Muscle layer of duodenum (tissue), 2 donors: ENCODE measurements around the gene PRDM15.

Source experiments
- H3K27ac ChIP-seq: one replicate; pipeline ENCODE4 v1.7.0; 2013; ENCODE audit warnings: mild to moderate bottlenecking, low read length
- H3K27me3 ChIP-seq: one replicate; pipeline ENCODE4 v1.7.0; 2013; ENCODE audit warnings: low read depth, mild to moderate bottlenecking, control low read depth, low read length
- H3K36me3 ChIP-seq, 2 donors: one replicate each; pipeline ENCODE4 v1.7.0; 2013; ENCODE audit warnings: low read length in 2 of 2, control low read depth in 1 of 2, mild to moderate bottlenecking in 1 of 2; ENCODE audit not compliant: insufficient read depth in 2 of 2, control insufficient read depth in 1 of 2
- H3K4me1 ChIP-seq, 2 donors: one replicate each; pipeline ENCODE4 v1.7.0; 2013; ENCODE audit warnings: low read length in 2 of 2, mild to moderate bottlenecking in 2 of 2, control low read depth in 1 of 2, moderate library complexity in 1 of 2; ENCODE audit not compliant: insufficient read depth in 2 of 2, control insufficient read depth in 1 of 2
- H3K4me3 ChIP-seq, 2 donors: one replicate each; pipeline ENCODE4 v1.7.0; 2013; ENCODE audit warnings: low read length in 2 of 2, low read depth in 1 of 2, mild to moderate bottlenecking in 1 of 2
- H3K9me3 ChIP-seq, 2 donors: one replicate each; pipeline ENCODE4 v1.7.0; 2013; ENCODE audit warnings: low read length in 2 of 2, control low read depth in 1 of 2, mild to moderate bottlenecking in 1 of 2; ENCODE audit not compliant: control insufficient read depth in 1 of 2
- donor health status: healthy.

Gene PRDM15

DNA sequence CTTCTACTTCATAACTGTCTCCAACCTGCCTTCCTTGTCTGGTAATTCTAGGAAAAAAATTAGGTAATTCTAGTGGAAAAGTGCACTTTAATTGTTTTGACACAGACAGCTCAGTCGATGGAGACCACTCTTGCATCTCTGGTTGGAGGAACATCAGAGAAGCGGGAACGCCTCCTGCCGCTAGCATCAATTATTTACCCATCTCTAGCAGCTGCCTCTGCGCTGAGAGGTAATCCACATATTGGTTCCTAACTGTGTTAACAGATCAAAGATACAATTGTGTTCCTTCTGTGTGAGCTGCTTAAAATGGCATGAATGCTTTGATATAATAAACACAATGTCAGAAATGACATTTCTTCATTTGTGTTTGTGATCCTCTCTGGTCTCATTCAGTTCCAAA is 41.3 kb upstream of the PRDM15 start:
- H3K9me3 ChIP-seq, result no peaks in the 10 kb centered on the region
- no peak overlapping the region for H3K4me3 ChIP-seq
- H3K36me3 ChIP-seq, result peaks cover 23 to 38% of the 10 kb centered on the region in 2 donors
- no peak overlapping the region for H3K27ac ChIP-seq
- H3K4me1 ChIP-seq, result peaks cover 3 to 11% of the 10 kb centered on the region in 2 donors
- H3K27me3 ChIP-seq, result no peaks in the 10 kb centered on the region

- Histone ChIP-seq H3K4me1 (peaks cover 0 to 10% of the 10 kb centered on the region in 2 donors), H3K27ac (no peak overlapping the region), H3K9me3 (no peaks in the 10 kb centered on the region), H3K36me3 (peaks cover 25 to 40% of the 10 kb centered on the region in 2 donors), H3K4me3 (no peak overlapping the region), H3K27me3 (no peaks in the 10 kb centered on the region)
These were observed 40.7 kb upstream of the PRDM15 start for GRCh38 chr21:41919666-41920398.

DNA sequence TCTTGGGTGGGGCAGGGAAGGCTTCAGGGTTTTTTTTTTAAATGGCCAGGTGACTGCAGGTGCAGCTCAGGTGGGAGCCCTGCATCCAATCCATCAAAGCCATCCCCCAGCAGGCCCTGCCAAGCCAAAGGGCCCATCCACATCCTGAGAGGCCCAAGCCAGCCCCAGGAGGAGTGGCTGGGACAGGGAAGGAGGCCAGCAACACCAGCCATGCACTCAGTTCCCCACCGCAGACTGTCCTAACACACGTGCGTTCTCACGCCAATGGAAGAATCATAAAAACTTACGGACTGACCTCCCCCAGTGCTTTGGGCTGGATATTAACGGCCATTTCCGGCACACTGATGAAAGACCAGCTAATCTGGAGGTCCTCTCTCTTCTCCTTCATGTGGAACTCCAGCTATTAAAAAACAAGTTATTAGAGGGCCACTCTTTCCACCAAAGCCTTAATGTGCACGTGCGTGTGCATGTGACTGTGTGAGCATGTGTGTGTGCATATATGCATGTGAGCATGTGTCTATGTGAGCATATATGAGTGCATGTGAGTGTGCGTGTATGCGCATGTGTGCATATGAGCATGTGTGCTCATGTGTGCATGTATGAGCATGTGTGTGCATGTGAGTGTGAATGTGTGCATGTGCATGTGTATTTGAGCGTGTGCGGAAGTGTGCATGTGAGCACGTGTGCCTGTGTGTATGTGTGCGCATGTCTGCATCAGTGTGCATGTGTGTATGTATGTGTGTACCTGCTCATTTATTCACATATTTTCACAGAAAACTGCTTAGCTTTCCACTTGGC is 39.6 kb upstream of the PRDM15 start:
- Histone ChIP-seq H3K4me3 (no peak overlapping the region), H3K27ac (no peak overlapping the region), H3K27me3 (no peaks in the 10 kb centered on the region), H3K36me3 (peaks cover 28 to 51% of the 10 kb centered on the region in 2 donors), H3K9me3 (no peaks in the 10 kb centered on the region), H3K4me1 (peaks cover 0 to 5% of the 10 kb centered on the region in 2 donors)

DNA sequence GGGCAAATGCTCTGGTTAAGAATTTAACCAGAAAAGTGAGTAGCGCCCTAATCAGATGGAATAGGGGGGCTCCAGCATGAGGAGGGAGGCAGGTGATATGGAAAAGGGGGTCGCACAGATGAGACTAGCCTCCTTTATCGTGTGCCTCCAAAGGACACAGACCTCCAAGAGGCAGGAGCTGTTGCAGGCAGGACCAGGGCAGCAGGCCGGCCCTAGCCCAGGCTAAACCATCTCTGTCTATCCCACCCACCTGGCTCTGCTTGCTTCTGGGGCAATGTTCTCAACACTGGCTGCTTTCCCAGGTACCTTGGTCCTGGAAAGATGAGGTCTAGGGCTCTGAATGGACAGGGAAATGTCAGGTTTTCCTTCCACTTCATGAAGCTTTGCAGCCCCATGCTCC is 38.4 kb upstream of the PRDM15 start:
- H3K27ac ChIP-seq, result no peak overlapping the region
- no peaks in the 10 kb centered on the region for H3K4me1 ChIP-seq
- peaks cover 36 to 58% of the 10 kb centered on the region in 2 donors for H3K36me3 ChIP-seq
- H3K4me3 ChIP-seq, result no peak overlapping the region
- H3K27me3 ChIP-seq, result no peaks in the 10 kb centered on the region
- H3K9me3 ChIP-seq, result no peaks in the 10 kb centered on the region

DNA sequence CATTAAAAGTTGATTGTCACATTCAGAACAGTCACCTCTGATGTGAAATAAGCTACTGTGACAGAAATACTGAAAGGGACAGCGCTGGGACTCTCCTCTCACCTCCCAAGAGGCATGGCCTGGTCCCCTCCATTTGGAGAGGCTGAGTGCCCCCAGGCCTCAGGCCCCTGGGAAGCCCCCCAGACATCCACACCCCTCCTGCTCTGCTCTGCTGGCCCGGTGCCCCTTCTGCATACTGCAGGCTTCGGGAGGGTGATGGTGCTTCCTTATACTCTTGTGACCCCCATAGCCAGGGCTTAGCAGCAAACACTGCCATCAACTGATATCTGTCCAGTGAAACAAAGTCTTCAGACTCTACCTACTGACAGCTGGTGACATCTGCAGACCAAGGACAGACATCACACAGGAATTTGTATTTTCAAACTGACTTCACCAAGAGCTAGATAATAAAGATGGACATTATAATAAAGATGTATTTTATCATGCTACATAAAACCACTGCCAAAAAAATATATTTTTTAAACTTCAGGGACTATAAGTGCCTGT is 37.8 kb upstream of the PRDM15 start:
- no peaks in the 10 kb centered on the region for H3K27me3 ChIP-seq
- peaks cover 36 to 61% of the 10 kb centered on the region in 2 donors for H3K36me3 ChIP-seq
- H3K4me3 ChIP-seq, result no peak overlapping the region
- H3K4me1 ChIP-seq, result no peaks in the 10 kb centered on the region
- H3K27ac ChIP-seq, result no peak overlapping the region
- H3K9me3 ChIP-seq, result no peaks in the 10 kb centered on the region

GRCh38 chr21:41914965-41915364 is 35.8 kb upstream of the PRDM15 start:
- no peak overlapping the region for H3K27ac ChIP-seq
- no peaks in the 10 kb centered on the region for H3K9me3 ChIP-seq
- H3K4me3 ChIP-seq, result no peak overlapping the region
- peaks cover 40 to 72% of the 10 kb centered on the region in 2 donors for H3K36me3 ChIP-seq
- H3K27me3 ChIP-seq, result no peaks in the 10 kb centered on the region
- H3K4me1 ChIP-seq, result no peaks in the 10 kb centered on the region

- Histone ChIP-seq H3K27me3 (no peaks in the 10 kb centered on the region), H3K4me1 (no peaks in the 10 kb centered on the region), H3K4me3 (no peak overlapping the region), H3K27ac (no peak overlapping the region), H3K9me3 (no peaks in the 10 kb centered on the region), H3K36me3 (peaks cover 42 to 75% of the 10 kb centered on the region in 2 donors)
These were observed 35.2 kb upstream of the PRDM15 start for GRCh38 chr21:41914358-41914757.

DNA sequence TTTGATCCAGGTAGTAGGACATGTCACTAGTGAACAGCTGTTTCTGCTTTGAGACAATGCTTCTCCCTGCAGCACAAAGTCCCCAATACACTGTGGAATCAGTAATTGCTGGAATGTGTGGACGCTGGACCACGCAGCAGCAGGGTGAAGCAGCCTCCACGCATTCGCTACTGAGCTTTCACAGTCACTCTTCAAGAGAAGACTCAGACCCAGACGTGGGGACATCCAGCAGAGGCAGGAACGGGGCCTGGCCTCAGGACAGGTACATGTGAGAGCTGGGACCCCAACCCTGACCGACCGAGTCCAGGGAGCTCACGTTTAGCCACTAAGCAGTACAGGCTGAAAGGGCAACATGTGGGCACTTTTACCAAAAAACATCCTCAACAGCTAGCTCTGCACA is 34.1 kb upstream of the PRDM15 start:
- Histone ChIP-seq H3K36me3 (peaks cover 42 to 77% of the 10 kb centered on the region in 2 donors), H3K27ac (no peak overlapping the region), H3K4me1 (no peaks in the 10 kb centered on the region), H3K27me3 (no peaks in the 10 kb centered on the region), H3K4me3 (no peak overlapping the region), H3K9me3 (no peaks in the 10 kb centered on the region)

DNA sequence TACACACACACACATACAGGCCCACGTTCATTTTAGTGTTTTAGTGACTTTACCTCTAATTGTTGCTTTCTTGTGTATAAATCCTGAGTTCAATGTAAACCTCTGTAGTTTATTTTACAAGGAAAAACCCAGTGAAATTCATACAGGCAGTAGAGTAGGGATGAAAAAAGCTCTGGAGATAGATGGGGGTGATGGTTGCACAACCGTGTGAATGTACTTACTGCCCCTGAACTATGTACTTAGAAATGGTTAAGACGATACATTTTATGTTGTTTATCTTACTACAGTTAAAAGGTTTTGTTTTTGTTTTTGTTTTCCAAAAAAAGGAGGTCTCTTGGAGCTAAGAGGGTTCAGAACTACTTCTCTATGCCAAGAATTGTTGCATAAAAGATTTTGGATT is 29.7 kb upstream of the PRDM15 start:
- Histone ChIP-seq H3K4me1 (no peaks in the 10 kb centered on the region), H3K36me3 (peaks cover 37 to 81% of the 10 kb centered on the region in 2 donors), H3K9me3 (no peaks in the 10 kb centered on the region), H3K4me3 (no peak overlapping the region), H3K27ac (no peak overlapping the region), H3K27me3 (no peaks in the 10 kb centered on the region)

DNA sequence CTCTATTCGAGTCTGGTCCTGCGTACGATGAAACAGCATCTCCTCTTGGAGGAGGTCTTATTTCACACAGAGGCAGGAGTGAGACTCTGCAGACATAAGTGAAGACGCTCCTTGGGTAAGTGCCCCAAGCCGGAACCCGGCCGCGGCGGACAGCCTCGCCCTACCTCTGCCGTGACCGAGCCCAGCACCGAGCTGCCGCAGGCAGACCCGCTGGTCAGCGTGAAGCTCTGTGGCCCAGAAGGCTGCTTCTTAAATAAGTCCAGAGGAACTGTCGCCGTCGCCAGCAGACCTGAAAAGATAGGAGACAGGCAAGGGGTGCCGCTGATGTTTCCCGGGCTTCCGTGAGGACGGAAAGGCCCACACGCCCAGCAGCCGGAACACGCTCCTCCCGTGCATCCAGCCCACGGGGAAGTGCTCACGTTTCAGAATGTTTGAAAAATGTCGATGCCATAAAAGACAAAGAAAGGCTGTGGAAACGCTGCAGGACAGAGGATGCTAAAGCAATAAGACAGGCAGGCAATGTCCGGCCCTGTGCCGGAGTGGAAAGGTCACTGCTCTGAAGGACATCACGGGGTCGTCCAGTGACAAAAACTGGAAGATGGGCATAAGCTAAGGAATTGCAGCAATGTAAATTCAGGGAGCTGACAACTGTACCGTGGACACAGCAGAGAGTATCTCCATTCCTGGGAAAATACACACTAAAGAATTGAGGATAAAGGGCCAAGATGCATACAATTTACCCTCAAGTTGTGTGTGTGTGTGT is 28.5 kb upstream of the PRDM15 start:
- Histone ChIP-seq H3K27ac (no peak overlapping the region), H3K4me3 (no peak overlapping the region), H3K36me3 (peaks cover 34 to 80% of the 10 kb centered on the region in 2 donors), H3K27me3 (no peaks in the 10 kb centered on the region), H3K9me3 (no peaks in the 10 kb centered on the region), H3K4me1 (no peaks in the 10 kb centered on the region)

- Histone ChIP-seq H3K27me3 (no peaks in the 10 kb centered on the region), H3K36me3 (peaks cover 38 to 85% of the 10 kb centered on the region in 2 donors), H3K4me3 (no peak overlapping the region), H3K27ac (no peak overlapping the region), H3K9me3 (no peaks in the 10 kb centered on the region), H3K4me1 (no peaks in the 10 kb centered on the region)
These were observed 27.6 kb upstream of the PRDM15 start for GRCh38 chr21:41906770-41907169.
